GM12878 (cell line): ENCODE measurements around the gene TNFRSF9.

Source experiments
- ATF7 ChIP-seq: fragments of 450-650 bp; IDR thresholded peaks from 2 replicates; pipeline ENCODE4 v1.6.1; 2016; ENCODE audit warnings: low read depth, mild to moderate bottlenecking
- CREB1 ChIP-seq: IDR thresholded peaks from 2 replicates; pipeline ENCODE4 v1.6.1; 2012; ENCODE audit warnings: low read depth, mild to moderate bottlenecking, inconsistent platforms
- JUND ChIP-seq: IDR thresholded peaks from 2 replicates; pipeline ENCODE4 v1.6.1; 2012; ENCODE audit warnings: low read depth, mild to moderate bottlenecking, low read length, improper control_type of control experiment, moderate library complexity
- LARP7 ChIP-seq: fragments of 450-650 bp; IDR thresholded peaks from 2 replicates; pipeline ENCODE4 v1.6.1; 2017; ENCODE audit warnings: mild to moderate bottlenecking
- NFYA ChIP-seq: IDR thresholded peaks from 2 replicates; pipeline ENCODE4 v1.6.1; 2011; ENCODE audit warnings: low read depth, mild to moderate bottlenecking, low read length, improper control_type of control experiment, borderline replicate concordance
- SIN3A ChIP-seq: IDR thresholded peaks from 2 replicates; pipeline ENCODE4 v1.6.1; 2012; ENCODE audit warnings: low read depth, low read length, improper control_type of control experiment
- ZNF274 ChIP-seq: IDR thresholded peaks from one replicate; pipeline ENCODE4 v1.8.0; 2011; ENCODE audit not compliant: insufficient read length, insufficient read depth

DNA sequence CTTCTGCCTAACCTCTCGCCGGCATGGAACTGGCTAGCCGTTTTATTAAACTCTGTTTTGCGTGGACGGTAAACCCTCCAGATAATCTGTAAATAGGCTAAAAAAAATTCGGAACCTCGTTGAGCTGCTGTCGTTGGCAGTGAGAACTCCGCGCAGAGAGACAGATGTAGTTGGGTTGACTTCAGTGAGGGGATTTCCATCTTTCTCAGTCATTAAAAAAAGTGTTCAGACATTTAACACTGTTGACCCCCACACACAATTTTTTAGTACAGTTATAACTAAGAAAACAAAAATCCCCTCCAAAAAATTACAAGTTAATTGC lies 21.3 kb upstream of the TNFRSF9 start:
- no peak; the same call in 1 of the 2 replicates for TF ChIP-seq CREB1
- TF ChIP-seq ATF7 = no peak
- no peak for TF ChIP-seq JUND
- no peak for TF ChIP-seq NFYA
- no peak for TF ChIP-seq ZNF274
- no peak for TF ChIP-seq SIN3A
- TF ChIP-seq LARP7 = no peak
